DOHH2 (cell line): Measurements from ENCODE around the gene STEAP1B.

Experiments
- H3F3A ChIP-seq: fragments of 200-600 bp; sonication (generic), shearing (Covaris generic); 2 replicates; pipeline ENCODE4 v1.6.0; 2016; ENCODE audit warnings: antibody characterized with exemption, mild to moderate bottlenecking; ENCODE audit not compliant: control insufficient read depth, insufficient read depth
- H3K27ac ChIP-seq: fragments of 200-600 bp; sonication (generic); 2 replicates; pipeline ENCODE4 v1.5.1; 2014; ENCODE audit warnings: low read depth, mild to moderate bottlenecking, low read length, moderate library complexity
- H3K27me3 ChIP-seq: fragments of 200-600 bp; sonication (generic); 2 replicates; pipeline ENCODE4 v1.6.1; 2014; ENCODE audit warnings: mild to moderate bottlenecking, low read length, mixed read lengths; ENCODE audit not compliant: control insufficient read depth
- H3K36me3 ChIP-seq: fragments of 200-600 bp; sonication (generic); 2 replicates; pipeline ENCODE4 v1.6.1; 2014; ENCODE audit warnings: mild to moderate bottlenecking, low read length, moderate library complexity, mixed read lengths; ENCODE audit not compliant: control insufficient read depth
- H3K4me1 ChIP-seq: fragments of 200-600 bp; sonication (generic); 2 replicates; pipeline ENCODE4 v1.6.1; 2014; ENCODE audit warnings: mild to moderate bottlenecking, low read length, mixed read lengths; ENCODE audit not compliant: control insufficient read depth
- H3K4me2 ChIP-seq: fragments of 200-600 bp; sonication (generic); 2 replicates; pipeline ENCODE4 v1.6.0; 2014; ENCODE audit warnings: mild to moderate bottlenecking, low read length, moderate library complexity
- H3K4me3 ChIP-seq: fragments of 200-600 bp; sonication (generic); 2 replicates; pipeline ENCODE4 v1.5.1; 2014; ENCODE audit warnings: mild to moderate bottlenecking, low read length, mixed read lengths
- H3K79me2 ChIP-seq: fragments of 200-600 bp; sonication (generic); 2 replicates; pipeline ENCODE4 v1.6.1; 2014; ENCODE audit warnings: mild to moderate bottlenecking, low read length, mixed read lengths; ENCODE audit not compliant: control insufficient read depth
- H3K9me2 ChIP-seq: fragments of 200-600 bp; sonication (generic); replicated peaks from 2 replicates; pipeline ENCODE4 v1.6.1; 2014; ENCODE audit warnings: mild to moderate bottlenecking, low read length, mixed read lengths; ENCODE audit not compliant: control insufficient read depth
- H3K9me3 ChIP-seq: fragments of 200-600 bp; sonication (generic); 2 replicates; pipeline ENCODE4 v1.6.1; 2014; ENCODE audit warnings: antibody characterized with exemption, low read length, mixed read lengths; ENCODE audit not compliant: control insufficient read depth, insufficient read depth
- H4K20me1 ChIP-seq: fragments of 200-600 bp; sonication (generic); 2 replicates; pipeline ENCODE4 v1.6.0; 2014; ENCODE audit warnings: low read depth, mild to moderate bottlenecking, antibody characterized with exemption, low read length, moderate library complexity; ENCODE audit not compliant: control insufficient read depth, insufficient read depth
- CTCF ChIP-seq: fragments of 200-600 bp; sonication (generic); IDR thresholded peaks from one replicate; pipeline ENCODE4 v1.5.1; 2014; ENCODE audit warnings: antibody characterized with exemption, mild to moderate bottlenecking, low read depth, low read length; ENCODE audit not compliant: poor library complexity, severe bottlenecking
- EZH2phosphoT487 ChIP-seq: fragments of 200-600 bp; sonication (generic); IDR thresholded peaks from 2 replicates; pipeline ENCODE4 v1.6.1; 2017; ENCODE audit warnings: borderline replicate concordance, mild to moderate bottlenecking, antibody characterized with exemption, low read length, moderate library complexity, mixed read lengths

Gene STEAP1B

GRCh38 chr7:22418251-22419046 is 81.5 kb downstream of the STEAP1B start:
- Histone ChIP-seq H3K9me3 (no peaks in the 10 kb centered on the region), H3K4me2 (no peak overlapping the region), H3K27me3 (no peaks in the 10 kb centered on the region)

GRCh38 chr7:22417841-22418240 is 82.1 kb downstream of the STEAP1B start:
- no peak overlapping the region for H3K4me3 ChIP-seq
- peaks cover 4% of the 10 kb centered on the region for H3F3A ChIP-seq
- no peak for TF ChIP-seq EZH2phosphoT487
- no peak for TF ChIP-seq CTCF
- H4K20me1 ChIP-seq: no peaks in the 10 kb centered on the region
- H3K4me2 ChIP-seq: no peak overlapping the region
- H3K27me3 ChIP-seq: no peaks in the 10 kb centered on the region
- H3K79me2 ChIP-seq: peaks cover 5% of the 10 kb centered on the region
- no peaks in the 10 kb centered on the region for H3K9me3 ChIP-seq
- H3K4me1 ChIP-seq: peaks cover 53% of the 10 kb centered on the region
- H3K27ac ChIP-seq: no peak overlapping the region
- H3K9me2 ChIP-seq: no peaks in the 10 kb centered on the region
- H3K36me3 ChIP-seq: peaks cover 5% of the 10 kb centered on the region; the same call in 1 of the 2 replicates

More at GRCh38 chr7:22418251-22419046, 81.5 kb downstream of the STEAP1B start:
- H3F3A ChIP-seq: peaks cover 10% of the 10 kb centered on the region
- TF ChIP-seq CTCF: no peak
- no peak for TF ChIP-seq EZH2phosphoT487
- no peak overlapping the region for H3K27ac ChIP-seq
- H3K4me1 ChIP-seq: peaks cover 59% of the 10 kb centered on the region
- no peak overlapping the region for H3K4me3 ChIP-seq
- no peaks in the 10 kb centered on the region for H4K20me1 ChIP-seq
- H3K79me2 ChIP-seq: peaks cover 10% of the 10 kb centered on the region
- H3K9me2 ChIP-seq: no peaks in the 10 kb centered on the region
- peaks cover 5% of the 10 kb centered on the region; the same call in 1 of the 2 replicates for H3K36me3 ChIP-seq

GRCh38 chr7:22417349-22417748 is 82.6 kb downstream of the STEAP1B start:
- no peaks in the 10 kb centered on the region for H3K9me2 ChIP-seq
- no peak overlapping the region for H3K4me3 ChIP-seq
- no peak for TF ChIP-seq CTCF
- no peak for TF ChIP-seq EZH2phosphoT487

More at GRCh38 chr7:22417349-22417748, 82.6 kb downstream of the STEAP1B start:
- no peaks in the 10 kb centered on the region for H3K27me3 ChIP-seq
- H3K27ac ChIP-seq: no peak overlapping the region
- H3K79me2 ChIP-seq: peaks cover 5% of the 10 kb centered on the region
- no peaks in the 10 kb centered on the region for H3K9me3 ChIP-seq
- peaks cover 5% of the 10 kb centered on the region; the same call in 1 of the 2 replicates for H3K36me3 ChIP-seq
- H4K20me1 ChIP-seq: no peaks in the 10 kb centered on the region
- no peak overlapping the region for H3K4me2 ChIP-seq
- no peaks in the 10 kb centered on the region for H3F3A ChIP-seq
- peaks cover 50% of the 10 kb centered on the region for H3K4me1 ChIP-seq
